HG03196 (cell line): ENCODE results near the gene PCDHA9.
"Not testable (repeated sequence)": the region's sequence is repeated elsewhere in the genome, so short reads cannot be mapped to it uniquely, and the experiment has no call there.

Experiments
- ATAC-seq: cut with Tn5 transposase; IDR thresholded peaks from one replicate; pipeline ENCODE4 v1.9.1; 2021; ENCODE audit not compliant: unreplicated experiment

Gene PCDHA9

GRCh38 chr5:140833993-140834392 lies 14.2 kb upstream of the PCDHA9 start, which contains the start of gene PCDHA7:
PCDHA7 (plus strand) TSS chr5:140834269; CDS start chr5:140834384, 115 bp downstream.
- no peak for ATAC-seq

- ATAC-seq = not testable (repeated sequence)
Measured at GRCh38 chr5:140834439-140835008, 13.7 kb upstream of the PCDHA9 start.

DNA sequence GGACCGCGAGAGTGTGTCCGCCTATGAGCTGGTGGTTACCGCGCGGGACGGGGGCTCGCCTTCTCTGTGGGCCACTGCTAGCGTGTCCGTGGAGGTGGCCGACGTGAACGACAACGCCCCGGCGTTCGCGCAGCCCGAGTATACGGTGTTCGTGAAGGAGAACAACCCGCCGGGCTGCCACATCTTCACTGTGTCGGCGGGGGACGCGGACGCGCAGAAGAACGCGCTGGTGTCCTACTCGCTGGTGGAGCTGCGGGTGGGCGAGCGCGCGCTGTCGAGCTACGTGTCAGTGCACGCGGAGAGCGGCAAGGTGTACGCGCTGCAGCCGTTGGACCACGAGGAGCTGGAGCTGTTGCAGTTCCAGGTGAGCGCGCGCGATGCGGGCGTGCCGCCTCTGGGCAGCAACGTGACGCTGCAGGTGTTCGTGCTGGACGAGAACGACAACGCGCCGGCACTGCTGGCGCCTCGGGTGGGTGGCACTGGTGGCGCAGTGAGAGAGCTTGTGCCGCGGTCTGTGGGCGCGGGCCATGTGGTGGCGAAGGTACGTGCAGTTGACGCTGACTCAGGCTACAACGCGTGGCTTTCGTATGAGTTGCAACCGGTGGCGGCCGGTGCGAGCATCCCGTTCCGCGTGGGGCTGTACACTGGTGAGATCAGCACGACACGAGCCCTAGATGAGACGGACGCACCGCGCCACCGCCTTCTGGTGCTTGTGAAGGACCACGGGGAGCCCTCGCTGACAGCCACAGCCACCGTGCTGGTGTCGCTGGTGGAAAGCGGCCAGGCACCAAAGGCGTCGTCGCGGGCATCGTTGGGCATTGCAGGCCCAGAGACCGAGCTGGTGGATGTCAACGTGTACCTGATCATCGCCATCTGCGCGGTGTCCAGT lies 12.3 kb upstream of the PCDHA9 start:
- no peak for ATAC-seq

- ATAC-seq = no peak
Measured at GRCh38 chr5:140840978-140841962, 6.9 kb upstream of the PCDHA9 start, which contains the start of gene PCDHA8. PCDHA8 (plus strand) TSS chr5:140841187; CDS start chr5:140841322, 135 bp downstream.

DNA sequence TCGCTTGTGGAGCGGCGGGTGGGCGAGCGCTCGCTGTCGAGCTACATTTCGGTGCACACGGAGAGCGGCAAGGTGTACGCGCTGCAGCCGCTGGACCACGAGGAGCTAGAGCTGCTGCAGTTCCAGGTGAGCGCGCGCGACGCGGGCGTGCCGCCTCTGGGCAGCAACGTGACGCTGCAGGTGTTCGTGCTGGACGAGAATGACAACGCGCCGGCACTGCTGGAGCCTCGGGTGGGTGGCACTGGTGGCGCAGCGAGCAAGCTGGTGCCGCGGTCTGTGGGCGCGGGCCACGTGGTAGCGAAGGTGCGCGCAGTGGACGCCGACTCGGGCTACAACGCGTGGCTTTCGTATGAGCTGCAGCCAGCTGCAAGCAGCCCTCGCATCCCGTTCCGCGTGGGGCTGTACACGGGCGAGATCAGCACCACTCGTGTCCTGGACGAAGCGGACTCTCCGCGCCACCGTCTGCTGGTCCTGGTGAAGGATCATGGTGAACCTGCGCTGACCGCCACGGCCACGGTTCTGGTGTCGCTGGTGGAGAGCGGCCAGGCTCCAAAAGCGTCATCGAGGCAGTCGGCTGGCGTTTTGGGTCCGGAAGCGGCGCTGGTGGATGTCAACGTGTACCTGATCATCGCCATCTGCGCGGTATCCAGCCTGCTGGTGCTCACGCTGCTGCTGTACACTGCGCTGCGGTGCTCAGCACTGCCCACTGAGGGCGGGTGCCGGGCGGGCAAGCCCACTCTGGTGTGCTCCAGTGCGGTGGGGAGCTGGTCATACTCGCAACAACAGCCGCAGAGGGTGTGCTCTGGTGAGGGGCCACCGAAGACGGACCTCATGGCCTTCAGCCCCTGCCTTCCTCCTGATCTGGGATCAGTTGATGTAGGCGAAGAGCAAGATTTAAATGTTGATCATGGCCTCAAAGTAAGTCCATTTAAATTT lies 5.1 kb upstream of the PCDHA9 start:
- ATAC-seq = no peak

DNA sequence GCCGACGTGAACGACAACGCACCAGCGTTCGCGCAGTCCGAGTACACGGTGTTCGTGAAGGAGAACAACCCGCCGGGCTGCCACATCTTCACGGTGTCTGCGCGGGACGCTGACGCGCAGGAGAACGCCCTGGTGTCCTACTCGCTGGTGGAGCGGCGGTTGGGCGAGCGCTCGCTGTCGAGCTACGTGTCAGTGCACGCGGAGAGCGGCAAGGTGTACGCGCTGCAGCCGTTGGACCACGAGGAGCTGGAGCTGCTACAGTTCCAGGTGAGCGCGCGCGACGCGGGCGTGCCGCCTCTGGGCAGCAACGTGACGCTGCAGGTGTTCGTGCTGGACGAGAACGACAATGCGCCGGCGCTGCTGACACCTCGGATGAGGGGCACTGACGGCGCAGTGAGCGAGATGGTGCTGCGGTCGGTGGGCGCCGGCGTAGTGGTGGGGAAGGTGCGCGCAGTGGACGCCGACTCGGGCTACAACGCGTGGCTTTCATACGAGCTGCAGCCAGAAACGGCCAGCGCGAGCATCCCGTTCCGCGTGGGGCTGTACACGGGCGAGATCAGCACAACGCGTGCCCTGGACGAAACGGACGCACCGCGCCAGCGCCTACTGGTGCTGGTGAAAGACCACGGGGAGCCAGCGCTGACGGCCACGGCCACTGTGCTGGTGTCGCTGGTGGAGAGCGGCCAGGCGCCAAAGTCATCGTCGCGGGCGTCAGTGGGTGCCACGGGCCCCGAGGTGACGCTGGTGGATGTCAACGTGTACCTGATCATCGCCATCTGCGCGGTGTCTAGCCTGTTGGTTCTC lies 1.9 kb downstream of the PCDHA9 start:
- not testable (repeated sequence) for ATAC-seq

DNA sequence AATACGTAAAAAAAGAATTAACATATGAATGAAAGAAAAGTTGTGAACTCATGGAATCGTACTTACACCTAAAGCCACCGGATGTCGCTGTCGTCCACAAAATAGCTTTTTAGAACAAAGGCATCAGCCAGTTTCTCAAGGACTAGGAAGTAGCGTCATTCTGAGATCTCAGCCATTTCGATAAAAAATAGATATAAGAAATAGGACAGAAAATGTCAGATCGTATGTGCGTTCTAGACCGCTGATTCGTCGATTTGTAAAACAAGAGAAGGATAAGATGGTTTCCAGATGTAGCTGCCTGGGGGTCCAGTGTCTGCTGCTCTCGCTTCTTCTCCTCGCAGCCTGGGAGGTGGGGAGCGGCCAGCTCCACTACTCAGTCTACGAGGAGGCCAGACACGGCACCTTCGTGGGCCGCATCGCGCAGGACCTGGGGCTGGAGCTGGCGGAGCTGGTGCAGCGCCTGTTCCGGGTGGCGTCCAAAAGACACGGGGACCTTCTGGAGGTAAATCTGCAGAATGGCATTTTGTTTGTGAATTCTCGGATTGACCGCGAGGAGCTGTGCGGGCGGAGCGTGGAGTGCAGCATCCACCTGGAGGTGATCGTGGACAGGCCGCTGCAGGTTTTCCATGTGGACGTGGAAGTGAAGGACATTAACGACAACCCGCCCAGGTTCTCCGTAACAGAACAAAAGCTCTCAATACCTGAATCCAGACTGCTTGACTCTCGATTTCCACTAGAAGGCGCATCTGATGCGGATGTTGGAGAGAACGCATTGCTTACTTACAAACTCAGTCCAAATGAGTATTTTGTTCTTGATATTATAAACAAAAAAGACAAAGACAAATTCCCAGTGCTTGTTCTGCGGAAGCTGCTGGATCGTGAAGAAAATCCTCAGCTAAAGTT lies 7.8 kb downstream of the PCDHA9 start, which contains the start of gene PCDHA10:
Gene PCDHA10 (plus strand): TSS at position 126 of the 903 bp plus-strand sequence. CDS start 152 bp downstream, at position 278.
- ATAC-seq = no peak

GRCh38 chr5:140857177-140857986 lies 9.2 kb downstream of the PCDHA9 start:
- no peak for ATAC-seq

DNA sequence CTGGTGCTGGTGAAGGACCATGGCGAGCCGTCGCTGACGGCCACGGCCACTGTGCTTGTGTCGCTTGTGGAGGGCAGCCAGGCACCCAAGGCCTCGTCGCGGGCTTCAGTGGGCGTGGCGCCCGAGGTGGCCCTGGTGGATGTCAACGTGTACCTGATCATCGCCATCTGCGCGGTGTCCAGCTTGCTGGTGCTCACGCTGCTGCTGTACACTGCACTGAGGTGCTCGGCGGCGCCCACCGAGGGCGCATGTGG lies 9.7 kb downstream of the PCDHA9 start:
- no peak for ATAC-seq

DNA sequence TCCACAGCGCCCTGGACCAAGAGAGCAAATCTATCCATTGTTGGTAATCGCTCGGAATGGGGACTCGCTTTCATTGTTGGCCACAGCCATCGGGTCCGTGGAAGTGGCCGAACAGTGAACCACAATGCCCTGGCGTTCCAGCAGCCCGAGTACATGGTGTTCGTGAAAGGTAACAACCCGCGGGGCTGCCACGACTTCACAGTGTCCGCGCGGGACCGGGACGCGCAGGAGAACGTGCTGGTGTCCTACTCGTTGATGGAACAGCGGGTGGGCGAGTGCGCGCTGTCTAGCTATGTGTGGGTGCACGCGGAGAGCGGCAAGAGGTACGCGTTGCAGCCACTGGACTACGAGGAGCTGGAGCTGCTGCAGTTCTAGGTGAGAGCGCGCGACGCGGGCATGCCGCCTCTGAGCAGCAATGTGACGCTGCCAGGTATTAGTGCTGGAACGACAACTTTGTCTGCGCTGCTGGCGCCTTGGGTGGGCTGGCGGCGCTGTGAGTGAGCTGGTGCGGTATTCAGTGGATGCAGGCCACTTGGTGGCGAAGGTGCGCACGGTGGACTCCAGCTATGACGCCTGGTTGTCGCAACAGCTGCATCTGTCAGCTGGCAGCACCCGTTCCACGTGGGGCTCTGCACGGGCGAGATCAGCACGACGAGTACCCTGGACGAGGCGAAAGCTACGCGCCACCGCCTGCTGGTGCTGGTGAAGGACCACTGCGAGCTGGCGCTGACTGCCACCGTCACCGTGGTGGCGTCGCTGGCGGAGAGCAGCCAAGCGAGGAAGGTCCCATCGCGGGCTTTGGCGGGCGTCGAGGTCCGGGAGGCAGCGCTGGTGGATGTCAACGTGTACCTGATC lies 14.5 kb downstream of the PCDHA9 start:
- ATAC-seq = no peak

GRCh38 chr5:140868721-140869554 lies 20.8 kb downstream of the PCDHA9 start, which contains the start of gene PCDHA11:
PCDHA11 (plus strand) TSS chr5:140868957; CDS start chr5:140869104, 147 bp downstream.
- ATAC-seq = no peak

GRCh38 chr5:140869555-140869886 lies 21.3 kb downstream of the PCDHA9 start:
- ATAC-seq = no peak

GRCh38 chr5:140870221-140871201 lies 22.3 kb downstream of the PCDHA9 start:
- ATAC-seq = no peak
